Brain microvascular endothelial cell (primary cell): ENCODE data around the gene APBB2.
"Not testable (repeated sequence)": the region's sequence is repeated elsewhere in the genome, so short reads cannot be mapped to it uniquely, and the experiment has no call there.

ENCODE experiments used
- DNase-seq: peaks from one replicate; pipeline ENCODE4 v3.0.0-alpha.2; 2020
- H3K27ac ChIP-seq: fragments of 250-450 bp; sonication (Bioruptor Pico); 2 replicates; pipeline ENCODE4 v1.5.1; 2020; ENCODE audit warnings: mild to moderate bottlenecking, moderate library complexity
- H3K27me3 ChIP-seq: fragments of 250-450 bp; sonication (Bioruptor Pico); replicated peaks from 2 replicates; pipeline ENCODE4 v1.5.1; 2020; ENCODE audit warnings: mild to moderate bottlenecking
- H3K36me3 ChIP-seq: fragments of 250-450 bp; sonication (Bioruptor Pico); replicated peaks from 2 replicates; pipeline ENCODE4 v1.5.1; 2020; ENCODE audit warnings: mild to moderate bottlenecking
- H3K4me3 ChIP-seq: 2 replicates; pipeline ENCODE4 v1.5.1; 2011; ENCODE audit warnings: low read depth, mild to moderate bottlenecking, control low read depth, low read length, moderate library complexity
- CTCF ChIP-seq: IDR thresholded peaks from 2 replicates; pipeline ENCODE4 v1.5.1; 2011; ENCODE audit warnings: low read depth, mild to moderate bottlenecking, moderate library complexity, low read length, control low read depth, inconsistent platforms; ENCODE audit errors: missing control alignments
- in situ Hi-C: cut with HindIII; loops from 2 replicates; pipeline ENCODE4 v1.10.0; 2017; ENCODE audit warnings: low sequenced_read_pairs, low pct_ligation_motif_present

APBB2 gene

DNA sequence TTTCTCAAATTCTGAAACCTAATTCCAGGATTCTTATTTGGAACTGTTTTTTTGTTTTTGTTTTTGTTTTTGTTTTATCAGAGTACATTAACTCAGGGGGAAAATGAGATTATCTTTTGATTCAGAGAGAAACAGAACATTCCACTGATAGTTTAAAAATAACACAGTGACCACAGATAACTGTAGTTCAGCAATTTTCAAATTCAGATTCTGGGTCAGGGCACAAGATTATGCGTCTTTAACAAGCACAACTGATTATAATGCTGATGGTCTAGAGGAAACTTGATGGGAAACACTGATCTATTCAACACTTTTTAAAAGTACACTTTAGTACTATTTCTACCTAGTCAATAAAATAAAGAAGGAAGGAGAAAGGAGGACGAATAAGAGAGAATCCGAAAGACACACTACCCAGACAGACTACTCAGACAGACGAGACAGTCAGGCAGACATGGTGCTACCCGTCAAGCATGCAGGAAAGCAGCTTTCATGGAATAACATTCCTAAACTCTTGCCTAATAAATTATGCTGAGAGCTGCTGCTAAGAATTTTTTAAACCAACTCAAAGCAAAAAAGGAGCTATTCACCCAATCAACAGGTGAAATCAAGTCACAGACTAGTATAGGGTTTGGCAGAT lies 59.0 kb downstream of the APBB2 start:
- Histone ChIP-seq H3K36me3 (peaks cover 3% of the 10 kb centered on the region), H3K27me3 (no peaks in the 10 kb centered on the region), H3K4me3 (no peak overlapping the region), H3K27ac (peak overlapping the region; percentile 96)
- in situ Hi-C loops: no loop called here
- peak; percentile 89 for DNase-seq
- TF ChIP-seq CTCF: no peak

DNA sequence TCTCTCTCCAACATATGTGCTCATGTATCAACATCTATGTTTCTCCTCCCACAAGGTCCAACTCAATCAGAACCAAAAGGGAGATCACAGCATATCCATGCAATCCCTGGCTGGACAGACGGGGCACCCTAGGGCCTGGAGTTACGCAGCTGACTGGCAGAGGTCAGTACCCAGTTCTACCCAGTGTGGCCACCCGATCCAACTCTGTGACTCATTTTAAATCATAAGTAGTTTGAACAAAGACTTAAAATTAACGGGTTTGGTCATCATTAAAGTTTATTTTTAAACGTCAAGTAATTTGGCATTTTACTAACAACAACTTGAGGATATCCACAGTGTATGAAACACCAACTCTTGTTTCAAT lies 59.5 kb downstream of the APBB2 start:
- in situ Hi-C loops: no loop called here
- Histone ChIP-seq H3K4me3 (no peak overlapping the region), H3K27ac (peak overlapping the region; percentile 96), H3K27me3 (no peaks in the 10 kb centered on the region), H3K36me3 (peaks cover 3% of the 10 kb centered on the region)
- DNase-seq: no peak
- no peak for TF ChIP-seq CTCF

GRCh38 chr4:41154010-41154813 lies 60.1 kb downstream of the APBB2 start:
- DNase-seq: no peak
- in situ Hi-C loops: no loop called here
- Histone ChIP-seq H3K4me3 (no peak overlapping the region), H3K27ac (peak overlapping the region; percentile 96), H3K36me3 (peaks cover 3% of the 10 kb centered on the region), H3K27me3 (no peaks in the 10 kb centered on the region)
- no peak for TF ChIP-seq CTCF

DNA sequence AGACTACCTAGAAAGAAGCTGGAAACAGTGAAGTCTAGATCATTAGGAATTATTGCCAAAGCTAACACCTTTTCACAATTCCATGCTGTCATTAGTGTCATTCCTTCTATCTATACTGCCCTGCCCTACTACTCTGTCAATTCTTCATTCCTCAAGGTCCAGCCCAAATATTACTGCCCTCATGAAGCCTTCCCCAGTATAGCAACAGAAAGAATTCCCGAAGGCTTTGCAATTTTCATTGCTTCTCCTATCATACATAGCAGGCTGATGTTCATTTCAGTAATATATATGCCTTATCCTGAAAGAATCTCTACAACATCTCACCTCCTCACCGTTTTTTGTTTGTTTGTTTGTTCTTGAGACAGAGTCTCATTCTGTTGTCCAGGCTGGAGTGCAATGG lies 63.9 kb downstream of the APBB2 start:
- no peak for DNase-seq
- Histone ChIP-seq H3K27ac (no peak overlapping the region), H3K27me3 (no peaks in the 10 kb centered on the region), H3K4me3 (no peak overlapping the region), H3K36me3 (no peaks in the 10 kb centered on the region)
- in situ Hi-C loops: no loop called here
- TF ChIP-seq CTCF: no peak

DNA sequence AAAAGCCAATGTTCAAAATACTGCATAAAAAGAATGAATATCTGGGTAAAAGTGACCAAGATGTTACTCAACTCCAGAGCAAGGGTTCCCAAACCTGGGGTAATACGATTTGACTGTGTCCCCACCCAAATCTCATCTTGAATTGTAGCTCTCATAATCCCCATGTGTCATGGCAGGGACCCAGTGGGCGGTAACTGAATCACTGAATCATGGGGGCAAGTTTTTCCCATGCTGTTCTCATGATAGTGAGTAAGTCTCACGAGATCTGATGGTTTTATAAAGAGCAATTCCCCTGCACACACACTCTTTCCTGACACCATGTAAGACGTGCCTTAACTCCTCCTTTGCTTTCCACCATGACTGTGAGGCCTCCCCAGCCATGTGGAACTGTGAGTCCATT lies 64.8 kb downstream of the APBB2 start:
- H3K27me3 ChIP-seq, in situ Hi-C loops, H3K4me3 ChIP-seq, H3K36me3 ChIP-seq, DNase-seq: not testable (repeated sequence)
- H3K27ac ChIP-seq: peak overlapping the region; percentile 30

DNA sequence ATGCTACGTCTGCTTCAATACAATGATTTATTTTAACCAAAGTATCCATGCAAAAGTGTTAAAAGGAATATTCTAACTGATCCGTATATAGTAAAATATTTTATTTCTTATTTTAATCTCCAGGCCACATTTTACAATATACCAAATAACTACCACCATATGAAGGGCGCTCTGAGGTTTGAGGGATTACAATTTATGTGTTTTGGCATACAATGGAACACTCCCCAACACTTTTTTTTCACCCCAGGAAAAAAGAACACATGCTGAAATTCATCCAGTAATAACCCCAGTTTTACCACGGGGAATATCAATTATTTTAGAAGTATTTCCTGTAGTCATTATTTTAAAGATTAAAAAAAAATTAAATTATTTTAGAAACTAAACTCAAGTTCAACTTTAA lies 65.4 kb downstream of the APBB2 start:
- in situ Hi-C loops: no loop called here
- DNase-seq: no peak
- Histone ChIP-seq H3K27me3 (no peaks in the 10 kb centered on the region), H3K36me3 (no peaks in the 10 kb centered on the region), H3K27ac (no peak overlapping the region), H3K4me3 (no peak overlapping the region)
- TF ChIP-seq CTCF: no peak
